ENCODE results near the gene CDHR3. TPM values are rescaled to one million over a fixed set of nuclear protein-coding genes. Genes with fewer than 3 reads are reported as not detected.

Gene CDHR3
- total RNA-seq, 1 experiment from 2014 or later, result 19.1 TPM

DNA sequence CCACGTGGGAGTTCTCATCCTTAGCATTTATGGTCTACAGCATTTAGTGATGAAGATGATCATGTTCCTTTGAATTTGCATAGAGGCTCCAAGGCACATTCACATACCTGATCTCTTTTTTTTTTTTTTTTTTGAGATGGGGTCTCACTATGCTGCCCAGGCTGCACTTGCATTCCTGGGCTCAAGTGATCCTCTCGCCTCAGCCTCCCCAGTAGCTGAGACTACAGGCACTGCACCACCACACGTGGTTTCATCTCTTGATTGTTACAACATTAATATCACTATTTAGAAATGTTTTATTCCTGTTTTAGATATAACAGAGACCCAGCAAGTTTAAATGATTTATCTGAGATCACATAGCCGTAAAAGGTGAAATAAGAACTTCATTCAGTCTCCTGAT lies 13.8 kb downstream of the CDHR3 start:
- H3K36me3 Mint-ChIP-seq, result no peaks in the 10 kb centered on the region
- POLR2A ChIA-PET, result no interaction called here

DNA sequence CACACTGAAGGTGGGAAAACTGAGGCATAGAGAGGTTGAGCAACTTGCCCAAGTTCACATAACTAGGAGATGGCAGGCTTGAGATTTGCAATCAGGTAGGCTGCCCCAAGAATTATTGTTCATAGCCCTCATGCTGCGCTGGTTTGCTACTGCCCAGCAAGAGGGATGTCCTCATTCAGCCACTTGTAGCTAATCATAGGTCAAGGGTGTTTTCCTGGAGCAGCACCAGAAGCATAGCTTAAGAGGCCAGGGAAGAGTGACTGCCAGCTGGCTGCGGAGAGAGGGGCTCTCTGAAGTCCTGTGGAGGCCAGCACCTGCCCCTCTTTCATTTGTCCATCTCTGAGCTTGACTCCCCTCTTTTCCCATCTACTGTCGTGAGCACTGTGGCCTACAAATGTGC lies 15.0 kb downstream of the CDHR3 start:
- no peak for DNase-seq (ENCODE audit: low spot score)
- Mint-ChIP-seq H3K4me3 (no peak overlapping the region), H3K9me3 (no peaks in the 10 kb centered on the region), H3K27ac (no peak overlapping the region), H3K27me3 (ENCODE audit: low read depth) (no peaks in the 10 kb centered on the region; the same call in 1 of the 2 replicates), H3K36me3 (no peaks in the 10 kb centered on the region), H3K4me1 (peaks cover 34% of the 10 kb centered on the region)
- TF ChIP-seq CDX4 (CRISPR knock-in tag; IDR thresholded peaks at IDR 0.05; ENCODE audit: borderline replicate concordance), result no peak
- TF ChIP-seq, protein P1, sequence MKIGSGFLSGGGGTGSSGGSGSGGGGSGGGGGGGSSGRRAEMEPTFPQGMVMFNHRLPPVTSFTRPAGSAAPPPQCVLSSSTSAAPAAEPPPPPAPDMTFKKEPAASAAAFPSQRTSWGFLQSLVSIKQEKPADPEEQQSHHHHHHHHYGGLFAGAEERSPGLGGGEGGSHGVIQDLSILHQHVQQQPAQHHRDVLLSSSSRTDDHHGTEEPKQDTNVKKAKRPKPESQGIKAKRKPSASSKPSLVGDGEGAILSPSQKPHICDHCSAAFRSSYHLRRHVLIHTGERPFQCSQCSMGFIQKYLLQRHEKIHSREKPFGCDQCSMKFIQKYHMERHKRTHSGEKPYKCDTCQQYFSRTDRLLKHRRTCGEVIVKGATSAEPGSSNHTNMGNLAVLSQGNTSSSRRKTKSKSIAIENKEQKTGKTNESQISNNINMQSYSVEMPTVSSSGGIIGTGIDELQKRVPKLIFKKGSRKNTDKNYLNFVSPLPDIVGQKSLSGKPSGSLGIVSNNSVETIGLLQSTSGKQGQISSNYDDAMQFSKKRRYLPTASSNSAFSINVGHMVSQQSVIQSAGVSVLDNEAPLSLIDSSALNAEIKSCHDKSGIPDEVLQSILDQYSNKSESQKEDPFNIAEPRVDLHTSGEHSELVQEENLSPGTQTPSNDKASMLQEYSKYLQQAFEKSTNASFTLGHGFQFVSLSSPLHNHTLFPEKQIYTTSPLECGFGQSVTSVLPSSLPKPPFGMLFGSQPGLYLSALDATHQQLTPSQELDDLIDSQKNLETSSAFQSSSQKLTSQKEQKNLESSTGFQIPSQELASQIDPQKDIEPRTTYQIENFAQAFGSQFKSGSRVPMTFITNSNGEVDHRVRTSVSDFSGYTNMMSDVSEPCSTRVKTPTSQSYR (CRISPR knock-in tag; IDR thresholded peaks at IDR 0.05), result no peak
- TF ChIP-seq HMGA2 (CRISPR knock-in tag; IDR thresholded peaks at IDR 0.05), result no peak
- no peak for TF ChIP-seq ATF3 (CRISPR knock-in tag; conservative IDR thresholded peaks at IDR 0.05)
- TF ChIP-seq NR1H2 (CRISPR knock-in tag; IDR thresholded peaks at IDR 0.05), result no peak
- no peak for TF ChIP-seq ZSCAN18 (CRISPR knock-in tag; IDR thresholded peaks at IDR 0.05)
- TF ChIP-seq ZNF219 (CRISPR knock-in tag; IDR thresholded peaks at IDR 0.05; ENCODE audit: borderline replicate concordance), result no peak
- TF ChIP-seq, protein P2, sequence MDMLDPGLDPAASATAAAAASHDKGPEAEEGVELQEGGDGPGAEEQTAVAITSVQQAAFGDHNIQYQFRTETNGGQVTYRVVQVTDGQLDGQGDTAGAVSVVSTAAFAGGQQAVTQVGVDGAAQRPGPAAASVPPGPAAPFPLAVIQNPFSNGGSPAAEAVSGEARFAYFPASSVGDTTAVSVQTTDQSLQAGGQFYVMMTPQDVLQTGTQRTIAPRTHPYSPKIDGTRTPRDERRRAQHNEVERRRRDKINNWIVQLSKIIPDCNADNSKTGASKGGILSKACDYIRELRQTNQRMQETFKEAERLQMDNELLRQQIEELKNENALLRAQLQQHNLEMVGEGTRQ (CRISPR knock-in tag; IDR thresholded peaks at IDR 0.05), result no peak
- TF ChIP-seq PREB (CRISPR knock-in tag; IDR thresholded peaks at IDR 0.05; ENCODE audit: borderline replicate concordance), result no peak
- TF ChIP-seq MLX (CRISPR knock-in tag; IDR thresholded peaks at IDR 0.05), result no peak
- no peak for ATAC-seq
- CTCF ChIA-PET, result interaction anchor here (2.8 kb wide), 1 partner anchor 12 kb away, joined by 12 read pairs; no protein-coding TSS in a partner anchor
- POLR2A ChIA-PET, result no interaction called here

More for the DNA sequence above, 13.8 kb downstream of the CDHR3 start:
- ATAC-seq, result no peak
- H3K4me1 Mint-ChIP-seq, result peaks cover 33% of the 10 kb centered on the region
- no peak for DNase-seq (ENCODE audit: low spot score)
- CTCF ChIA-PET, result interaction anchor here (1.5 kb wide), 1 partner anchor 29 kb away, joined by 3 read pairs; no protein-coding TSS in a partner anchor
- no peak overlapping the region for H3K4me3 Mint-ChIP-seq
- no peaks in the 10 kb centered on the region; the same call in 1 of the 2 replicates for H3K27me3 Mint-ChIP-seq (ENCODE audit: low read depth)
- TF ChIP-seq FOXP1 (CRISPR knock-in tag; IDR thresholded peaks at IDR 0.05; ENCODE audit: borderline replicate concordance), result no peak
- TF ChIP-seq ZNF121 (CRISPR knock-in tag; IDR thresholded peaks at IDR 0.05), result peak; percentile 73
- no peaks in the 10 kb centered on the region for H3K9me3 Mint-ChIP-seq
- no peak overlapping the region for H3K27ac Mint-ChIP-seq

DNA sequence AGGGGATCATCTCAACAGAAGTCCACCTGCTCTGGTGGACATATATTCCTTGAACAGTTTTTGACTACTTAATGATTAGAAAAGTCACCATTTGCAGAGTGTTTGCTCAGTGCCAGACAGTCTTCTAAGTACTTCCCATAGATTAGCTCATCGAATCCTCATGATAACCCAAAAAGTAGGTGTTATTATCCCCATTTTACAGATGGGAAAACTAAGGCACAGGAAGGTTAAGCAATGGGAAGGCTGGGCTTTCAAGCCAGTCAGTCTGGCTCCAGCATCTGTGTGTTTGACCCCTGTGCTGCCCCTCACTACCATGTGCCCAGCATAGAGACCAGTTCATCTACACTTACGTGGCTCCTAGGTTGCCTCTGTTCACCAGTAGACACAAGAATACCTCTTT lies 15.9 kb downstream of the CDHR3 start:
- POLR2A ChIA-PET, result no interaction called here
- CTCF ChIA-PET, result interaction anchor here (2.8 kb wide), 1 partner anchor 11 kb away, joined by 12 read pairs; no protein-coding TSS in a partner anchor
- H3K4me1 Mint-ChIP-seq, result peaks cover 44% of the 10 kb centered on the region

More for the DNA sequence above, 15.9 kb downstream of the CDHR3 start:
- no peak overlapping the region for H3K27ac Mint-ChIP-seq
- no peaks in the 10 kb centered on the region for H3K9me3 Mint-ChIP-seq
- no peaks in the 10 kb centered on the region for H3K36me3 Mint-ChIP-seq
- no peak overlapping the region for H3K4me3 Mint-ChIP-seq
- no peak for DNase-seq (ENCODE audit: low spot score)
- H3K27me3 Mint-ChIP-seq (ENCODE audit: low read depth), result no peaks in the 10 kb centered on the region; the same call in 1 of the 2 replicates
- TF ChIP-seq, protein P3, sequence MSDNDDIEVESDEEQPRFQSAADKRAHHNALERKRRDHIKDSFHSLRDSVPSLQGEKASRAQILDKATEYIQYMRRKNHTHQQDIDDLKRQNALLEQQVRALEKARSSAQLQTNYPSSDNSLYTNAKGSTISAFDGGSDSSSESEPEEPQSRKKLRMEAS (CRISPR knock-in tag; IDR thresholded peaks at IDR 0.05), result no peak
- no peak for TF ChIP-seq ATF1 (CRISPR knock-in tag; IDR thresholded peaks at IDR 0.05)
- TF ChIP-seq JUN (CRISPR knock-in tag; IDR thresholded peaks at IDR 0.05), result no peak
- TF ChIP-seq RORB (CRISPR knock-in tag; IDR thresholded peaks at IDR 0.05), result no peak
- TF ChIP-seq, protein P4, sequence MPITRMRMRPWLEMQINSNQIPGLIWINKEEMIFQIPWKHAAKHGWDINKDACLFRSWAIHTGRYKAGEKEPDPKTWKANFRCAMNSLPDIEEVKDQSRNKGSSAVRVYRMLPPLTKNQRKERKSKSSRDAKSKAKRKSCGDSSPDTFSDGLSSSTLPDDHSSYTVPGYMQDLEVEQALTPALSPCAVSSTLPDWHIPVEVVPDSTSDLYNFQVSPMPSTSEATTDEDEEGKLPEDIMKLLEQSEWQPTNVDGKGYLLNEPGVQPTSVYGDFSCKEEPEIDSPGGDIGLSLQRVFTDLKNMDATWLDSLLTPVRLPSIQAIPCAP (CRISPR knock-in tag; IDR thresholded peaks at IDR 0.05), result no peak
- TF ChIP-seq ZNF416 (CRISPR knock-in tag; IDR thresholded peaks at IDR 0.05), result no peak
- TF ChIP-seq ELF4 (CRISPR knock-in tag; IDR thresholded peaks at IDR 0.05; ENCODE audit: low read depth), result no peak
- no peak for TF ChIP-seq ZNF671 (CRISPR knock-in tag; IDR thresholded peaks at IDR 0.05)
- no peak for TF ChIP-seq FOXJ3 (CRISPR knock-in tag; IDR thresholded peaks at IDR 0.05; ENCODE audit: borderline replicate concordance)
- no peak for TF ChIP-seq NR2C2 (CRISPR knock-in tag; IDR thresholded peaks at IDR 0.05)
- TF ChIP-seq ZNF219 (CRISPR knock-in tag; IDR thresholded peaks at IDR 0.05; ENCODE audit: borderline replicate concordance), result no peak
- TF ChIP-seq JAZF1 (CRISPR knock-in tag; IDR thresholded peaks at IDR 0.05), result no peak
- TF ChIP-seq ZNF121 (CRISPR knock-in tag; IDR thresholded peaks at IDR 0.05), result no peak
- no peak for ATAC-seq
